Thyroid gland (tissue), 4 donors: ENCODE data around the gene LCP1.

ENCODE experiments used
- CTCF ChIP-seq, 6 experiments: fragments of 200-600 bp in 3 of 6; fragments of 450-650 bp in 3 of 6; sonication (generic) in 3 of 6; IDR thresholded peaks; one replicate each; pipeline ENCODE4 v1.5.1; 2016 to 2019; ENCODE audit warnings: antibody characterized with exemption in 6 of 6, mild to moderate bottlenecking in 2 of 6, inconsistent platforms in 1 of 6, moderate library complexity in 1 of 6
- POLR2A ChIP-seq, 2 donors: fragments of 450-650 bp; IDR thresholded peaks; one replicate each; pipeline ENCODE4 v1.6.1; 2017; ENCODE audit warnings: antibody characterized with exemption in 2 of 2, mild to moderate bottlenecking in 2 of 2, moderate library complexity in 1 of 2

GRCh38 chr13:46109451-46109850 is 72.5 kb downstream of the LCP1 start:
- TF ChIP-seq CTCF (IDR thresholded peaks at IDR 0.05) (no peak), POLR2A (IDR thresholded peaks at IDR 0.05) (no peak)
